Measurements from ENCODE around the gene EP400. TPM values are rescaled to one million over a fixed set of nuclear protein-coding genes. Genes with fewer than 3 reads are reported as not detected.

Gene EP400
- total and polyA plus RNA-seq, 2 experiments from 2014 or later, result 10.3 to 12.3 TPM

GRCh38 chr12:132021965-132022364 is 72.2 kb downstream of the EP400 start:
- H3K9me2 ChIP-seq (replicated peaks; ENCODE audit: insufficient read depth), result no peaks in the 10 kb centered on the region

GRCh38 chr12:132023658-132024057 is 73.9 kb downstream of the EP400 start:
- H3K4me1 ChIP-seq (ENCODE audit: insufficient read depth), result no peaks in the 10 kb centered on the region
- DNase-seq (ENCODE audit: low spot score), result no peak
- 97% methylated on average over 11 of the region's 11 CpGs for WGBS (ENCODE audit: low lambda C conversion rate, missing lambda C conversion rate)
- TF ChIP-seq EZH2 (IDR thresholded peaks at IDR 0.05; ENCODE audit: borderline replicate concordance) (no peak), EZH2phosphoT487 (IDR thresholded peaks at IDR 0.05; ENCODE audit: low read depth, severe bottlenecking, unreplicated experiment) (no peak), CTCF (IDR thresholded peaks at IDR 0.05; ENCODE audit: poor library complexity) (no peak)
- H3K9me2 ChIP-seq (replicated peaks; ENCODE audit: insufficient read depth), result no peaks in the 10 kb centered on the region
- no peak overlapping the region for H2AFZ ChIP-seq
- no peaks in the 10 kb centered on the region for H3K36me3 ChIP-seq (replicated peaks; ENCODE audit: insufficient read depth, low read depth)
- no peak overlapping the region for H3K4me3 ChIP-seq
- no peak overlapping the region for H3K4me2 ChIP-seq
- no peaks in the 10 kb centered on the region for H3K79me2 ChIP-seq
- H3K27me3 ChIP-seq, result no peaks in the 10 kb centered on the region
- H3K27ac ChIP-seq, result no peak overlapping the region
- H3K9me3 ChIP-seq (ENCODE audit: low read depth), result no peaks in the 10 kb centered on the region
- H4K20me1 ChIP-seq (ENCODE audit: insufficient read depth, poor library complexity, severe bottlenecking), result no peaks in the 10 kb centered on the region

More at GRCh38 chr12:132021965-132022364, 72.2 kb downstream of the EP400 start:
- no peak overlapping the region for H2AFZ ChIP-seq
- WGBS (ENCODE audit: low lambda C conversion rate, missing lambda C conversion rate), result 100% methylated on average over 2 of the region's 2 CpGs
- H3K27ac ChIP-seq, result no peak overlapping the region
- TF ChIP-seq EZH2phosphoT487 (IDR thresholded peaks at IDR 0.05; ENCODE audit: low read depth, severe bottlenecking, unreplicated experiment), result no peak
- TF ChIP-seq EZH2 (IDR thresholded peaks at IDR 0.05; ENCODE audit: borderline replicate concordance), result no peak
- TF ChIP-seq CTCF (IDR thresholded peaks at IDR 0.05; ENCODE audit: poor library complexity), result no peak
- no peaks in the 10 kb centered on the region for H3K79me2 ChIP-seq
- H3K36me3 ChIP-seq (replicated peaks; ENCODE audit: insufficient read depth, low read depth), result no peaks in the 10 kb centered on the region
- no peaks in the 10 kb centered on the region for H4K20me1 ChIP-seq (ENCODE audit: insufficient read depth, poor library complexity, severe bottlenecking)
- no peak overlapping the region for H3K4me2 ChIP-seq
- no peak overlapping the region for H3K4me3 ChIP-seq
- no peaks in the 10 kb centered on the region for H3K27me3 ChIP-seq
- H3K9me3 ChIP-seq (ENCODE audit: low read depth), result no peaks in the 10 kb centered on the region
- DNase-seq (ENCODE audit: low spot score), result no peak
- no peaks in the 10 kb centered on the region for H3K4me1 ChIP-seq (ENCODE audit: insufficient read depth)

GRCh38 chr12:132024758-132025157 is 75.0 kb downstream of the EP400 start:
- 93% methylated on average over 10 of the region's 11 CpGs for WGBS (ENCODE audit: low lambda C conversion rate, missing lambda C conversion rate)
- Histone ChIP-seq H3K4me1 (ENCODE audit: insufficient read depth) (no peaks in the 10 kb centered on the region), H2AFZ (no peak overlapping the region), H3K79me2 (no peaks in the 10 kb centered on the region), H4K20me1 (ENCODE audit: insufficient read depth, poor library complexity, severe bottlenecking) (no peaks in the 10 kb centered on the region), H3K9me3 (ENCODE audit: low read depth) (no peaks in the 10 kb centered on the region), H3K9me2 (replicated peaks; ENCODE audit: insufficient read depth) (no peaks in the 10 kb centered on the region), H3K36me3 (replicated peaks; ENCODE audit: insufficient read depth, low read depth) (no peaks in the 10 kb centered on the region), H3K27ac (no peak overlapping the region), H3K4me2 (no peak overlapping the region), H3K27me3 (no peaks in the 10 kb centered on the region), H3K4me3 (no peak overlapping the region)
- no peak for TF ChIP-seq EZH2phosphoT487 (IDR thresholded peaks at IDR 0.05; ENCODE audit: low read depth, severe bottlenecking, unreplicated experiment)
- no peak for TF ChIP-seq EZH2 (IDR thresholded peaks at IDR 0.05; ENCODE audit: borderline replicate concordance)
- TF ChIP-seq CTCF (IDR thresholded peaks at IDR 0.05; ENCODE audit: poor library complexity), result no peak
- DNase-seq (ENCODE audit: low spot score), result no peak

GRCh38 chr12:132025526-132025925 is 75.8 kb downstream of the EP400 start:
- Histone ChIP-seq H3K27ac (no peak overlapping the region), H3K9me3 (ENCODE audit: low read depth) (no peaks in the 10 kb centered on the region), H3K4me1 (ENCODE audit: insufficient read depth) (no peaks in the 10 kb centered on the region), H3K36me3 (replicated peaks; ENCODE audit: insufficient read depth, low read depth) (no peaks in the 10 kb centered on the region), H3K79me2 (no peaks in the 10 kb centered on the region), H4K20me1 (ENCODE audit: insufficient read depth, poor library complexity, severe bottlenecking) (no peaks in the 10 kb centered on the region), H2AFZ (no peak overlapping the region), H3K27me3 (no peaks in the 10 kb centered on the region), H3K4me3 (no peak overlapping the region), H3K4me2 (no peak overlapping the region), H3K9me2 (replicated peaks; ENCODE audit: insufficient read depth) (no peaks in the 10 kb centered on the region)
- WGBS (ENCODE audit: low lambda C conversion rate, missing lambda C conversion rate), result 96% methylated on average over 14 of the region's 14 CpGs
- no peak for DNase-seq (ENCODE audit: low spot score)
- TF ChIP-seq EZH2 (IDR thresholded peaks at IDR 0.05; ENCODE audit: borderline replicate concordance), result no peak
- no peak for TF ChIP-seq CTCF (IDR thresholded peaks at IDR 0.05; ENCODE audit: poor library complexity)
